ENCODE results near the gene PWWP2B. TPM values are rescaled to one million over a fixed set of nuclear protein-coding genes. Genes with fewer than 3 reads are reported as not detected.

PWWP2B gene
- total RNA-seq, 4 donors from 2014 or later: 14.9 to 27.3 (median 16.7) TPM

DNA sequence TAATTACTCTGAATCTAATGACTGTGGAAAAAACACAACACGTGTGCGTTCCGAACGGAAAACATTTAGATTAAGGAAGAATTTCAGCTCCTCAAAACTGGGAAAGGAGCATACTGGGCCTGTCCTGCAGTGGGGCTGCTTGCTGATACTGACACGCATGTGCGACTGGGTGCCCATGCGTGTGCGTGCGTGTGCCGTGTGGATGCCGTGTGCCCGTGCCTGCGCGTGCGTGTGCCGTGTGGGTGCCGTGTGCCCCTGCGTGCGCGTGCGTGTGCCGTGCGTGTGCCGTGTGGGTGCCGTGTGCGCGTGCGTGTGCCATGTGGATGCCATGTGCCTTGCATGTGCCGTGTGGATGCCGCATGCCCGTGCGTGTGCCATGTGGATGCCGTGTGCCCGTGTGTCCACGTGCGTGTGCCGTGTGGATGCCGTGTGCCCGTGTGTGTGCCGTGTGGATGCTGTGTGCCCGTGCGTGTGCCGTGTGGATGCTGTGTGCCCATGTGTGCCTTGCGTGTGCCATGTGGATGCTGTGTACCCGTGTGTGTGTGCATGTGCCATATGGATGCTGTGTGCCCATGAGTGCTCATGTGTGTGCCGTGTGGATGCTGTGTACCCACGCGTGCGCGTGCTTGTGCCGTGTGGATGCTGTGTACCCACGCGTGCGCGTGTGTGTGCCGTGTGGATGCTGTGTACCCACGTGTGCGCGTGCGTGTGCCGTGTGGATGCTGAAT lies 28.2 kb downstream of the PWWP2B start:
- Histone ChIP-seq H3K4me1 (peaks cover 26 to 61% (median 50%) of the 10 kb centered on the region in 3 donors), H3K27me3 (no peaks in the 10 kb centered on the region), H3K36me3 (peaks cover 0 to 15% (median 0%) of the 10 kb centered on the region in 3 donors), H3K4me3 (no peak overlapping the region), H3K9me3 (no peaks in the 10 kb centered on the region), H3K27ac (peak overlapping the region in 1 of 4 donors; percentile 93)
- no peak for DNase-seq
- WGBS, 2 donors: 94 to 97% methylated on average over 22 to 37 of the region's 61 CpGs
- intact Hi-C loops (cut with DNase I): no loop called here
- TF ChIP-seq POLR2A (IDR thresholded peaks at IDR 0.05): no peak
- TF ChIP-seq, protein P1, sequence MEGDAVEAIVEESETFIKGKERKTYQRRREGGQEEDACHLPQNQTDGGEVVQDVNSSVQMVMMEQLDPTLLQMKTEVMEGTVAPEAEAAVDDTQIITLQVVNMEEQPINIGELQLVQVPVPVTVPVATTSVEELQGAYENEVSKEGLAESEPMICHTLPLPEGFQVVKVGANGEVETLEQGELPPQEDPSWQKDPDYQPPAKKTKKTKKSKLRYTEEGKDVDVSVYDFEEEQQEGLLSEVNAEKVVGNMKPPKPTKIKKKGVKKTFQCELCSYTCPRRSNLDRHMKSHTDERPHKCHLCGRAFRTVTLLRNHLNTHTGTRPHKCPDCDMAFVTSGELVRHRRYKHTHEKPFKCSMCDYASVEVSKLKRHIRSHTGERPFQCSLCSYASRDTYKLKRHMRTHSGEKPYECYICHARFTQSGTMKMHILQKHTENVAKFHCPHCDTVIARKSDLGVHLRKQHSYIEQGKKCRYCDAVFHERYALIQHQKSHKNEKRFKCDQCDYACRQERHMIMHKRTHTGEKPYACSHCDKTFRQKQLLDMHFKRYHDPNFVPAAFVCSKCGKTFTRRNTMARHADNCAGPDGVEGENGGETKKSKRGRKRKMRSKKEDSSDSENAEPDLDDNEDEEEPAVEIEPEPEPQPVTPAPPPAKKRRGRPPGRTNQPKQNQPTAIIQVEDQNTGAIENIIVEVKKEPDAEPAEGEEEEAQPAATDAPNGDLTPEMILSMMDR (IDR thresholded peaks at IDR 0.05): no peak

DNA sequence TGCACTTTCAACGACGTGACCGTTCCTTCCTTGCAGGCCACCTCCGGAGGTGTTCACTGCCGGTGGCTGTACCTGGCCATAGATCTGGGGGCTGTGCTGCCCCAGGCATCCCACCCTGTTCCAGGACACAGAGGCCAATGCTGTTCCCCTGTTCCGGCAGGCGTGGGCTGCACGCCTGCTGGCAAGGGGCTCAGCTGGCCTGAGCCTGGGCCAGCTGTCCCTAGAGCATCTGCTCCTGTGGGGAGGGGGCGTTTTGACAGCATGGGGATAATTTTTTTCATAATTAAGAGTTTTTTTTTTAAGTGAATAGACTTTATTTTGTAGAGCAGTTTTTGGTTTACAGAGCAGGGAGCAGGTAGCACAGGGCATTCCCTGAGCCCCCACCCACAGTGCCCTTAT lies 28.8 kb downstream of the PWWP2B start:
- Histone ChIP-seq H3K9me3 (no peaks in the 10 kb centered on the region), H3K36me3 (peaks cover 0 to 15% (median 0%) of the 10 kb centered on the region in 3 donors), H3K27me3 (no peaks in the 10 kb centered on the region), H3K4me3 (no peak overlapping the region), H3K27ac (no peak overlapping the region), H3K4me1 (peaks cover 21 to 56% (median 45%) of the 10 kb centered on the region in 3 donors)
- intact Hi-C loops (cut with DNase I): no loop called here
- no peak for TF ChIP-seq POLR2A (IDR thresholded peaks at IDR 0.05)
- TF ChIP-seq, protein P1 (IDR thresholded peaks at IDR 0.05): no peak
- 96% methylated on average over 4 of the region's 9 CpGs; no CpG with 5 or more reads in 1 of the 2 donors for WGBS, 2 donors
- no peak for DNase-seq

DNA sequence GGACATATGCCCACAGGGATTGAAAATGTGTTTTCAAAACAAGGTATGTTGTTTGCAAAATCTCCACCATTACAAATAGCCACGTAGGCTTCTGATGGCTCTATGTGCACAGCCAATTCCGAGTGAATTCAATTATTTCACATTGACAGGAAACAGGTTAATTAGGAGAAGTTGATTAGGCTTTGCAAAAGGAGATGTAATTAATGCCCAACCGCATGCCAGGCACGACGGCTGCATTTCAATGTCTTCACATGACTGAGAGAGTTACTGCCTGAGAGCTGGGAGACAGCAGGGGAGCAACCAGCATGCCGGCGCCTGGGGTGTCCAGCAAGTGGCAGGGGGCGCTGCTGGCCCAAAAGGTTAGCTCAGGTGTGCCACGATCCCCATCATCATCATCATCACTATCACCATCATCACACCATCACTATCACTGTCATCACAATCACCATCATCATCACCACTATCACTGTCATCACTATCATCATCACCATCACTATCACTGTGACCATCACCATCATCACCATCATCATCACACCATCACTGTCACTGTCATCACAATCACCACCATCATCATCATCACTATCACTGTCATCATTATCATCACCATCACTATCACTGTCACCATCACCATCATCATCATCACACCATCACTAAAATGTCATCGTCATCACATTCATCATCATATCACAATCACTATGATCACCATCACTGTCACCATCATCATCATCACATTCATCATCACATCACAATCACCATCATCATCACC lies 30.2 kb downstream of the PWWP2B start:
- WGBS, 2 donors: 81 to 88% methylated on average over 10 of the region's 10 CpGs
- peaks cover 0 to 15% (median 0%) of the 10 kb centered on the region in 3 donors for H3K36me3 ChIP-seq
- H3K27ac ChIP-seq: no peak overlapping the region
- no peak overlapping the region for H3K4me3 ChIP-seq
- TF ChIP-seq, protein P1 (IDR thresholded peaks at IDR 0.05): no peak
- TF ChIP-seq POLR2A (IDR thresholded peaks at IDR 0.05): no peak
- H3K9me3 ChIP-seq: no peaks in the 10 kb centered on the region
- DNase-seq: no peak
- H3K4me1 ChIP-seq: peaks cover 7 to 42% (median 30%) of the 10 kb centered on the region in 3 donors
- intact Hi-C loops (cut with DNase I): no loop called here
- H3K27me3 ChIP-seq: no peaks in the 10 kb centered on the region

DNA sequence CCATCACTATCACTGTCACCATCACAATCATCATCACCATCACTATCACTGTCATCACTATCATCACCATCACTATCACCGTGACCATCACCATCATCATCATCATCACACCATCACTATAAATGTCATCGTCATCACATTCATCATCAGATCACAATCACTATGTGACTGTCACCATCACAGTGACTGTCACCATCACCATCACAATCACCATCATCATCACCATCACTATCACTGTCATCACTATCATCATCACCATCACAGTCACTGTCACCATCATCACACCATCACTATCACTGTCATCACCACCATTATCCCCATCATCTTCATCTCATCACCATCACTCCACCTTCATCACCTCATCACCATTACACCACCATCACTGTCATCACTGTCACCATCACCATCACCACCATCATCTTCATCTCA lies 31.0 kb downstream of the PWWP2B start:
- no peaks in the 10 kb centered on the region for H3K9me3 ChIP-seq
- 96 to 98% methylated on average over 2 of the region's 2 CpGs for WGBS, 2 donors
- TF ChIP-seq, protein P1 (IDR thresholded peaks at IDR 0.05): no peak
- TF ChIP-seq POLR2A (IDR thresholded peaks at IDR 0.05): no peak
- no peak overlapping the region for H3K4me3 ChIP-seq
- H3K4me1 ChIP-seq: peaks cover 4 to 35% (median 24%) of the 10 kb centered on the region in 3 donors
- H3K27ac ChIP-seq: no peak overlapping the region
- peaks cover 0 to 15% (median 0%) of the 10 kb centered on the region in 3 donors for H3K36me3 ChIP-seq
- no peak for DNase-seq
- intact Hi-C loops (cut with DNase I): no loop called here
- H3K27me3 ChIP-seq: no peaks in the 10 kb centered on the region

DNA sequence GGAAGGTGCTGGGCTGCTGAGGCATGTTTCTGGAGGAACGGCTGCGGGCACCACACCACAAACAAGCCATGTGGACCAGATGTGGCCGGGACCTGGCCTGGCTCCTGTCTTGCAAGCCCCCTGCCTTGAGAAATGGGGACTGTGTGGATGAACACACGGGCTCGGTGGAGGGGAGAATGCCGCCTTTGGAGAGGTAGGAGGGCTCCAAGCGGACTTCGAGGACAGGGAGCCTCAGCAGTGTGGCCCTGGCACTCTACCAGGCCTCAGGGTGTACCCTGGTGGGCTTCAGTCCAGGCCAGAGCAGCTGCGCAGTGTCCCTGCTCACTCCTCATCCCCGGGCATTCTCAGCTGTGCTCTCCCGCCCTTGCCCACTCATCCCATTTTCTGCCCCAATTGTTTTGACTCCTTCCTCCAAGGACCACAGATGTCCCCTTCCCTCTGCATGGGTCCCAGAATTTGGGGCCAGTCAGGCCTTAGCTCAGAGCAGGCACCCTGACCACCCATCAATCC lies 31.5 kb downstream of the PWWP2B start:
- Histone ChIP-seq H3K9me3 (no peaks in the 10 kb centered on the region), H3K27ac (no peak overlapping the region), H3K27me3 (no peaks in the 10 kb centered on the region), H3K4me1 (peaks cover 4 to 29% (median 18%) of the 10 kb centered on the region in 3 donors), H3K4me3 (no peak overlapping the region), H3K36me3 (peaks cover 0 to 15% (median 0%) of the 10 kb centered on the region in 3 donors)
- WGBS, 2 donors: 95 to 98% methylated on average over 3 to 5 of the region's 11 CpGs
- TF ChIP-seq, protein P1 (IDR thresholded peaks at IDR 0.05): no peak
- no peak for TF ChIP-seq POLR2A (IDR thresholded peaks at IDR 0.05)
- DNase-seq: no peak
- intact Hi-C loops (cut with DNase I): no loop called here

Data from esophagus squamous epithelium (tissue), 5 donors.